Measurements from ENCODE around the gene ACOXL.

Gene ACOXL

GRCh38 chr2:110876167-110876999 lies 144.0 kb downstream of the ACOXL start:
- no peak for DNase-seq (ENCODE audit: low spot score)

- DNase-seq (ENCODE audit: low spot score), result no peak
Observed at GRCh38 chr2:110877031-110877827, 144.9 kb downstream of the ACOXL start.

DNA sequence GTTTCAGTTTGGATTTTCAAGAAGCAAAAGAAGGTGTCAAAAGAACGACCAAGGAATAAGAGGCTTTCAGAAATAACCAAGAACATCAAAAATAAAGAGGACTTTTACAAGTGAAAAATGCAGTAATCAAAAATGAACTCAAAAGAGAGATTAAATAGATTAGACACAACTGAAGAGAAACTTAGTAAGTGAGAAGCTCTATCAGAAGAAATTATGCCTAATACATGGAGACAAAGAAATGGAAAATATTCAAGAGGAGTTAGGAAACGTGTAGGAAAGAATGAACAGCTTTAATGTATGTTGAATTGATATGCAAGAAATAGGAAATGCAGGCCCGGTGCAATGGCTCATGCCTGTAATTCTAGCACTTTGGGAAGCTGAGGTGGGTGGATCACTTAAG lies 145.8 kb downstream of the ACOXL start:
- no peak for DNase-seq (ENCODE audit: low spot score)

DNA sequence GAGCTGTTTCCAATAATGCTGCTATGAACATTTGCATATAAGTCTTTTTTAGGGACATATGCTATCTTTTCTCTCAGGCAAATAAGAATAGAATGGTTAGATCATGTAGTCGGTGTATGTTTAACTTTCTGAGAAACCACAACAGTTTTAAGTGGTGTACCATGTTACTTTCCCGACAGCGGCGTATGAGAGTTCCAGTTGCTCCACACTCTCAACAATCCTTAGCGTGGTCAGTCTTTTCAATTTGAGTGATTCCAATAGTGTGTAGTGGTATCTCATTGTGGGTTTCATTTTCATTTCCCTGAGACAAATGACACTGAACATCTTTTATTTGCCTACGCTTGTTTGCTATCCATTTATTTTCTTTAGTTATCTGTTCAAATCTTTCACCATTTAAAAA lies 149.5 kb downstream of the ACOXL start:
- DNase-seq (ENCODE audit: low spot score), result no peak

DNA sequence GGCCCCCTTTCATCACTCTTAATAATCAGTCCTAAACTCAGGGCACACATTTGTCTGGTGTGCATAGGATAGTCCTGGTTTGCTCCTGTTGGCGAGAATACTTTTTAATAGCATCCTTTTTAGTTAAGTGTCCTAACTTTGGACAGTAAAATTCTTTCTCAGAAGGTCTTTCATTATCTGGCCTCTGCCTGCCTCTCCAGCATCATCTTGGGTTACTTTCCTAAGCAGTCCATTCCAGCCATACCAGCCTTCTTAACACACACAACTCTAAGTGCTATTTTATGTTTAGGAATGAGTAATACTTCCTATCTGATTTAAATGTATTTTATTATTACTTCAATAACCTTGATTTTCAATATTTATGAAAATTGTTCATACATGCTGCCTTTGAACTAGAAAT lies 151.0 kb downstream of the ACOXL start:
- no peak for DNase-seq (ENCODE audit: low spot score)

- DNase-seq (ENCODE audit: low spot score), result no peak
Observed at GRCh38 chr2:110885256-110885655, 152.9 kb downstream of the ACOXL start.

DNA sequence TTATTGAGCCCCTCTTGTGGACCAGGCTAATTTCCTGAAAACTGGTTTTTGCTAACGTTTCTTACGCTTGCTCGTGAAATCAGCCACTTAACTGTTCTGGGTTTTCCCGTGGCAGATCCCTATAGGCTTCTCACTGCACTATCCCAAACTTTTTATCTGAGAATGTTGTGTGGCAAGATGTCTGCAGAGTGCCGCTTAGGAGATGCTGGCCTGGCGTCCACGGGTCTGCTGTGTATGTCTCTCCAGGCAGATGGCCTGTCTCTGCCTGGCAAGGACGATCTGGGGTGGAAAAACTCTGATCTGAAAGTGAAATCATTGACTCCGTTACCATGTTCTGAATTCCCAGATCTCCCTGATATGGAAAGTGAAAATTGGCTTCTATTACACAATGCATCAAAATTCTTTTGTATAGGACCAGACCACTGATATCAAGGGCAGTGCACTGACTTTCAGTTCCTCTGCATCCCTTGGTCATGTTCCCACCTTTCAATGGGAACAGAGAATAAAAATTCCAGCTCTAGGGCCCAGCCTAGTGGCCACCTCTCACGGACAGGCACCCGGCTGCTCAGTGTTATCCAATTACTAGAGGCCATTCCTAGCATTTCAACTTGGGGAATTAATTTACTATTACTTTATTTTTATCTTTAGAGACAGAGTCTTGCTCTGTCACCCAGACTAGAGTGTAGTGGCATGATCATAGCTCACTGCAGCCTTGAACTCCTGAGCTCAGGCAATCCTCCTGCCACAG lies 154.6 kb downstream of the ACOXL start:
- no peak for DNase-seq (ENCODE audit: low spot score)

GRCh38 chr2:110888411-110888810 lies 156.0 kb downstream of the ACOXL start:
- DNase-seq (ENCODE audit: low spot score), result no peak

DNA sequence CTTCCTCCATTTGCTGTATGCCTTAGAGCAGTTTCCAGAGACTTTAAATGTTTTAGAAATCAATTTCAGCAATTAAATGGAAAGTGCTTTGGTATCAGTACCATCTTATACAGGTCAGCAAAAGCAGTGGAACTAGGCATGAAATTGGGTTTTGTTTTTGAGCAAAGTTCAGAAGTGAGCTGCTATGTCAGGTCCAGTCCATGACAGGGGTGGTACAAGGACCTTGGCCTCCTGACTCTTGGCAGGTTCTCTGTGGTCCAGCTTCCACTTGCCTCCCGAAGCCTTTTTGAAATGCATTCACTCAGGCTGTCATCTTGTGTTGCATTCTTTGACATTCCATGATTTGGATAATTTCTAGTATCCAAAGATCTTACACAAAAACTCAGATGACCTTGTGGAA lies 159.3 kb downstream of the ACOXL start:
- DNase-seq (ENCODE audit: low spot score), result no peak

DNA sequence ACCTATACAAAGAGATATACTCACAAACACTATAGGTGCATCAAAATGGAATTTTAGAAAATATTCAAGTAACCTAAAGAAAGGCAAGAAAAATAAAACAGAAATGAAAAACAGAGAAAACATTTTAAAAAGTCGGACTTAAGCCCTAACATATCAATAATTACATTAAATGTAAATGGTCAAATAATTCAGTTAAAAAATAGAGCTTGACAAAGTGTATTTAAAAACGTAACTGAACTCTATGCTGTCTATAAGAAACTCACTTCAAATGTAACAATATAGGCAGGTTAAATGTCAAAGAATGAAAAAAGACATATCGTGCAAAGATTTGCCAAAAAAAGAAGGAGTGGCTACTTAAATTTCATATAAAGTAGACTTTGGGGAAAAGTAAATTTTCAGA lies 163.9 kb downstream of the ACOXL start:
- no peak for DNase-seq (ENCODE audit: low spot score)

DNA sequence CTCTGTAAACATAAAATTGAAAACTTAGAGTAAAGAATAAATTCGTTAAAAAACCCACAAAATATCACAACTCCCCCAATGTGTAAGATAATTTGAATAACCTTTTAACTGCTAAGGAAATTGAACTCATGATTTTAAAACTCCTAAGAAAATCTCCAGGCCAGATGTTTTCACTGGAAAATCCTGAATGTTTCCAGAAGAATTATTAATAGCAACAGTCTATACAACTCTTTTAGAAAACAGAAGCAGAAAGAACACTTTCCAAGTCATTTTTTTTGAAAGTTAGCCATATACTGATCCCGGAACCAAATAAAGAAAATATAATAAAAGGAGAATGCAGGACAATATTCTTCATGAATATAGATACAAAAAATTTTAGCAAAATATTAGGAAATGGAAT lies 165.6 kb downstream of the ACOXL start:
- DNase-seq (ENCODE audit: low spot score), result no peak

- DNase-seq (ENCODE audit: low spot score), result no peak
Observed at GRCh38 chr2:110900191-110900590, 167.8 kb downstream of the ACOXL start.

DNA sequence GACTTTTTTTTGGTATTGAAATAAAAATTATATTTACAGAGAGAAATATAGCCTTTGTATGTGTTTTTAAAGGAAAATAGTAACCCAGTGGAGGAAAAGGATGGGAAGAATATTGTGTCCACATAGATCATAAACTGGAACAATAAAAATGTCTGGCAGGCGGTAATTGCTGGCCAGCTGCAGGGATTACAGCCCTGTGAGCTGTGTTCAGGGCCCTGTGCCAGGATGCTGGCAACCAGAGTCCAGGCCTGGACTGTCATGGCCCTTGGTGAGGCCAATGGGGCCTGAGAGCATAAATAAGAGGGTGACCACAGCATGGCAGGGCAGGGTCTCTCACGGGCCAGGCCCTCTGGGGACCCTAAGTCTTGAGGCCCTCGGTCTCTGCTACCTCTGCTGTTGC lies 171.2 kb downstream of the ACOXL start:
- peak; percentile 17 for DNase-seq (ENCODE audit: low spot score)

- no peak for DNase-seq (ENCODE audit: low spot score)
Observed at GRCh38 chr2:110904116-110904778, 171.9 kb downstream of the ACOXL start.

DNA sequence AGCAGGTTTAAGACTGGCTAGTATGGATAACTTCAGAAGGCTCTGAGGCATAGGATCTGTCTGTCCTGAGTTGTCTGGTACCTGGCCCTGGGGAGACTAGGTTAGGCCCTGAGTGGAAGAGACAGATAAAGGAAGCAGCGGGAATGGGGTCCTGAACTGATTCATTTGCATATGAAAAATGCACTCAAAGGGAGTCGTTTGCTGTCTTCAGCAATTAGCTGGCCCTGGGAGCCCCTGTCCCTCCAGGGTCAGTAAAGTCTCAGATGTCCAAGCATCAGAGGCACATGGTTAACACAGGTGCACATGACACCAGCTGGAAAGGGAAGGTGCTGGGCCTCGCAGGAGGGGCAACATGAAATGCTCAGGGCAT lies 172.4 kb downstream of the ACOXL start:
- no peak for DNase-seq (ENCODE audit: low spot score)

- DNase-seq (ENCODE audit: low spot score), result no peak
Observed at GRCh38 chr2:110905217-110905616, 172.8 kb downstream of the ACOXL start.

DNA sequence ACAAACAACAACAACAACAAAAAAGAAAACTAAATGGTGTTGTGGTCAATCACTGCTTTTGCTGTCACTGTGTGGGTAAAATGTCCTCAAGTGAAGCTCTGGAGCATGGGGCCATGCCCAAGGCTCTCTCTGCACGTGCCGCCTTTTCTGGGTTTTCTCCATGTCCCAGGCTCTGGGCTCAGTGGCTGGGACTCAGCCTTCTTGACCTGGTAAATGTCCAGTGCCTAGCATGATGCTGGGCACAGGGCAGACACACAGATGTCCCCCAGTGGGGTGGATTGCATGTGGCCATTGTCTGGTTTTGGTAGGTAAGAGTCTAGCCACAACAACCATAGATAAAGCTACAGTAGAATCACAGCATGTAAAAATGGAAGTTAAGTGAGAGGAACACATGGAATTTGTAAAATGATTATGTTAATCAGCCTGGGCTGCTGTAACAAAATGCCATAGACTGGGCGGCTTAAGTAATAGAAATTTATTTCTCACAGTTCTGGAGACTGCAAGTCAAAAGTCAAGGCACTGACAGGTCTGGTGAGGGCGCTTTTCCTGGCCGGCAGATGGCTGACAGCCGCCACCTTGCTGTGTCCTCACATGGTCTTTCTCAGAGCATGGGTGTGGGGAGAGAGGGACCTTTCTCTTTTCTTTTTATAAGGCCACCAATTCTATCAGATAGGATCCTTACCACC lies 174.4 kb downstream of the ACOXL start:
- DNase-seq (ENCODE audit: low spot score), result no peak

DNA sequence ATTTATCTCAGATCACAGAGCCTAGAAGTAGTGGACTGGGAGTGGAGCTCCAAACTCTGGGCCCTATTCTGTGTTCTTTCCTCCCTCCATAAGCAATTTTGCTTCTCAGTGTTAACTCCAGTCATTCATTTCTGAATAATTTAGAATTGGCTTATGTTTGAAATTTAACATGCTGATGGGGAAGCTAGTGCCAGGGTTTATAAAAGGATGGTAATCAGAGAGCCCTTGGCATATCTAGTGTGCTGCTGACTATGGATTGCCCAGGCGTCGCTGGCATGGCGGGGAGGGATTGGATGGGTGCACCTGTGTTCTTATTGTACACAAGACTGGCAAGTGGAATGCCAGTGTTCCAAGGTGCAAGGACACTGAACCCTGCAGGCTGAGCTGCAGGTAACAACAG lies 177.1 kb downstream of the ACOXL start:
- no peak for DNase-seq (ENCODE audit: low spot score)

DNA sequence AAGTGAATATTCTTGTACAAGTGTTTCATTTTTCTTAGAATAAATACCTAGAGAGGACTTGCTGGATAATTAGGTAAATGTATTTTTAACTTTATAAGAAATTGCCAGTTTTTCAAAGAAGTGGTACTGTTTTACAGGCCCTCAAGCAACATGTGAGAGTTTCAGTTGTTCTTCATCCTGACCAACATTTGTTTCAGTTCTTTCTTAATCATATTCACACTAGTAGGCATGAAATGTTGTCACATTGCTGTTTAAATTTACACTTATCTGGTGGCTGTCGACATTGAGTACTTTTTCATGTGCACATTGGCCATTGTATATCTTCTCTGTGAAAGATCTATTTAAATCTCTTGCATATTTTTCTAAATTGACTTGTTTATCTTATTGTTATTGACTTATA lies 178.1 kb downstream of the ACOXL start:
- DNase-seq (ENCODE audit: low spot score), result no peak

GRCh38 chr2:110919738-110920137 lies 187.4 kb downstream of the ACOXL start:
- DNase-seq (ENCODE audit: low spot score), result no peak

DNA sequence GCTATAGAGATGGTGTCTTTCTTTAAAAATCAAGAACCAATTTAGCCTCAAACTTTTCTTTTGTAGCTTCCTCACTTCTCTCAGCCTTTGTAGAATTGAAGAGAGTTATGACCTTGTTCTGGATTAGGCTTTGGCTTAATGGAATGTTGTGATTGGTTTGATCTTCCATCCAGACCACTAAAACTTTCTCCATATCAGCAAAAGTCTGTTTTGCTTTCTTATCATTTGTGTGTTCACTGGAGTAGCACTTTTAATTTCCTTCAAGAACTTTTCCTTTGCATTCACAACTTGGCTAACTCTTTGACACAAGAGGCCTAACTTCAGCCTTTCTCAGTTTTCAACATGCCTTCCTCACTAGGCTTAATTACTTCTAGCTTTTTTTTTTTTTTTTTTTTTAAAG lies 193.1 kb downstream of the ACOXL start:
- DNase-seq (ENCODE audit: low spot score), result no peak

GRCh38 chr2:110927526-110927925 lies 195.2 kb downstream of the ACOXL start:
- DNase-seq (ENCODE audit: low spot score), result no peak
